GM10266 (cell line): Measurements from ENCODE around the gene USP51.
"Not testable (repeated sequence)": the region's sequence is repeated elsewhere in the genome, so short reads cannot be mapped to it uniquely, and the experiment has no call there.

Experiments used
- DNase-seq: peaks from one replicate; pipeline ENCODE4 v3.0.0; 2012; ENCODE audit errors: extremely low spot score
- CTCF ChIP-seq: IDR thresholded peaks from 2 replicates; pipeline ENCODE4 v1.5.1; 2012; ENCODE audit warnings: mild to moderate bottlenecking, low read depth; ENCODE audit not compliant: control insufficient read depth, insufficient read depth; ENCODE audit errors: missing control alignments

USP51 gene

DNA sequence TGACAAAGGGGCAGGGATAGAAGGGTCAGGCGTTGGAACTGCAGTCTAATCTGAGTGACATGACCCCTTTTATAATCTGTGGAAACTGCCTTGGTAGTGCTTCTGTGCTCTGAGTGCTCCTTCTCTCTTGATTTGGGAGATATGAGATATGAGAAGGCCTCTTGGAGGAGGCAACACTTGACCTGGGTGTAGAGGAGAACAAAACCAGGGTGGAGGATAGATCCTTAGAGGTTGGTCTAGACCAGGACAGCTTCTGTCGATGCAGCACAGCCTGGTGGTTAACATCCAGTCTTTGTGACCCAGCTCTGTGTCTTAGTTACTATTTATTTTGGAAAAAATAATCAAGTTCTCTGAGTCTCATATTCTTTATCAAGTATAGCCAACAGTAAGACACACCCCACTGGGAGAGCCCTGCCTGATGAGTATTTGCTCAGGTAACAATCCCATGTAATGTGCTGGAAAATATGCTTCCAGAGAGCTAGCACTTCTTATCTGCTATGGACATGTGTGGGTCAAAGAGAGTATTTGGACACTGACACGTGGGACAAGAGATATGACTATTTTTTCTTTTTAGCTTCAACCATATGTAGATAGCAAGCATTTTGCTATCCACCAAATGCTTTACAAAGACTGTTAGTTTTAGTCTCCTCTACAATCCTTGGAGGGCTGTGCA lies 9.1 kb downstream of the USP51 start:
- no peak for TF ChIP-seq CTCF
- no peak for DNase-seq

DNA sequence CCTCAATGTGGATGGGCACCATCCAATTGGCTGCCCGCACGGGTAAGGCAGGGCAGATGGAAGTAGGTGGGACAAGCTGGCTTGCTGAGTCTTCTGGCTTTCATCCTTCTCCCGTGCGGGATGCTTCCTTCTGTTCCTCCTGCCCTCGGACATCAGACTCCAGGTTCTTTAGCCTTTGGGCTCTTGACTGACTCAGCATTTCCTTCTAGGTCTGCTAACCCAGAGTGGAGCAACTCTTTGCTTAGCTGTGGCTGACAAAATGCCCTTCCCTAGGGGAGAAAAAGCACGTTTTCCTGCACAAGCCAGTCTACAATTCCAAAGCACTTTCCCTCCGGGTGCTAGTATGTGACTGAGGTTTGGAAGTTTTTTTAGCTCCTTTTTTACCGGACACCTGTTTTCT lies 9.7 kb downstream of the USP51 start:
- not testable (repeated sequence) for DNase-seq

GRCh38 chrX:55465791-55466190 lies 23.9 kb downstream of the USP51 start:
- not testable (repeated sequence) for DNase-seq

- DNase-seq, result not testable (repeated sequence)
Measured at GRCh38 chrX:55465108-55465507, 24.5 kb downstream of the USP51 start.

DNA sequence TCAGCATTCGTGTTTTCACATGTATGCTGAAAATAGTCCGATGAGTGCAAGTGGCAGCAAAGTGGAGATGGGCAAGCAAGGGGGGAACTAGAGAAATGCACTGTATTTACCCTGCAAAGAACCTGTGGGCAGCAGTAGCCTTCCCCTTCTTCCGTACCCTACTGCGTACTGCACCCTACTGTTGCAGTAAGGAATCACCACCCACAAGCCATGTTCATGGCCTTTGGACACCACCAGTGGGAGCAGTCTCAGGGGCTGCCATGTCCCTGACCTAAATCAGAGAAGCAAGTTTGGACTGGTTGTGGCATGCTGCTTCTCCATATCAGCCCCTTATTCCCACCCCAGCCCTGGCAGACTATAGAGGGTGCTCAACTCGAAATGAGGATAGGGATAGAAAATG lies 25.6 kb downstream of the USP51 start:
- DNase-seq, result not testable (repeated sequence)

GRCh38 chrX:55459926-55460325 lies 29.7 kb downstream of the USP51 start:
- not testable (repeated sequence) for DNase-seq

DNA sequence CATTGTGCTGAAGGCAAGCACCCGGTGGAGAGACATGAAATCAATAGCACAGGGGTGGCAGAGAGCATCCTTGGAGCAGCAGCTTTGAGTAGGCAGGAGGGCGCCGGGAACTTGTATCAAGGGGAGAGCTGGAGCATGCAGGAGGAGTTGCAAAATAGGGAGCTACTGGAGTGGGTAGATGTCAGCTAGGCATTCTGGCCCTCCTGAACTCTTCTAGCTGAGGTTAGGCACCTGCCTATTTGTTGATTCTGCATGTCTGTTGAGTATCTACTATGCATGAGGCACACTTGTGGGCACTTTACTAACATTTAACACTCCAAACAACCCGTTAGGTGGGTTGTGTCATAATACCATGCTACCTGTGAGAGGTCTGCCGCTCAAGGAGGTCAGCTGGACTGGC lies 30.2 kb downstream of the USP51 start:
- DNase-seq, result not testable (repeated sequence)

DNA sequence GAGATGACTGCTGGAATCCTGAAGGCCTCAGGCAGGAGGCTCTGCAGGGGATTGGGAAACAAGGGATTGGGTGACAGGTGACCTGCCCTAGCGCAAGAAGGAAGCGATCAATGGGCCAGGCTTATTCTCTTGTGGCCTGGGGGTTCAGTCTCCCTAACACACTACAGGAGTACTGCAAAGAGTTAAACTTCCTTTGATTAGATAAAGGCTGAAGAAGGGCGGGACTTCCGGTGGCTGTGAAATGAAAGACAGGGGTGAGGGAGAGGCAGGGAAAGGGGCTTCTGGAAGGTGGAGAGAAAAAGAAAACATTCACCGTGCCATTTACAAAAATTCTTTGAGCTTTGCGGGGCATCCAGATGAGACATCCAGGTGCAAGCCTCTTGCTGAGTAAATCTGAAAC lies 33.9 kb downstream of the USP51 start:
- not testable (repeated sequence) for DNase-seq

DNA sequence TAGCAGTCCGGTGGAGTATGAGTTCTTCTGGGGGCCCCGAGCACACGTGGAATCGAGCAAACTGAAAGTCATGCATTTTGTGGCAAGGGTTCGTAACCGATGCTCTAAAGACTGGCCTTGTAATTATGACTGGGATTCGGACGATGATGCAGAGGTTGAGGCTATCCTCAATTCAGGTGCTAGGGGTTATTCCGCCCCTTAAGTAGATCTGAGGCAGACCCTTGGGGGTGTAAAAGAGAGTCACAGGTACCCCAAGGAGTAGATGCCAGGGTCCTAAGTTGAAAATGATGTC lies 36.9 kb downstream of the USP51 start:
- DNase-seq, result no peak
- no peak for TF ChIP-seq CTCF

GRCh38 chrX:55451990-55452832 lies 37.4 kb downstream of the USP51 start, which contains the start of gene MAGEH1:
MAGEH1 (plus strand) TSS chrX:55452127; CDS start chrX:55452375, 248 bp downstream.
- peak; percentile 64 for DNase-seq
- no peak for TF ChIP-seq CTCF

DNA sequence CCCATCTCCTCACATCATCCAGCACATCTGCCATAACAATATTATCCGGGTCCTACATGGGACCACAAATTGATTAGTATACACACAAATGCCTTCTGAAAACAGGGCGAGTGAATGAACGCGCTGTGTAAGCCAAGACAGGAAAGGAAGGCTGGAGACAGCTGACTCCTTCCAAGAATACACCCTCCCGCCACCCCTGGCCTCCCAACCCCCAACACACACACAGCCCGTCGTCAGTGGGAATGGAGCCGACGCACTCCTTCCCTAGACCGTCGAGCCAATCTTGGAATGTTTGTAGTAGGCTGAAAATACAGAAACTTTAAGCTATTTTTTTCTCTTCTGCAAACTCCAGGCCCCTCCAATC lies 38.0 kb downstream of the USP51 start:
- no peak for DNase-seq
- no peak for TF ChIP-seq CTCF
